Measurements from ENCODE around the gene ESPL1.

- TF ChIP-seq CTCF (conservative IDR thresholded peaks at IDR 0.05; ENCODE audit: low read length) = no peak
- no peak for TF ChIP-seq EZH2phosphoT487 (IDR thresholded peaks at IDR 0.05; ENCODE audit: borderline replicate concordance, low read depth, low read length)
Measured at GRCh38 chr12:53302903-53303302, 34.8 kb downstream of the ESPL1 start.

Measured in OCI-LY7 (cell line).